HepG2 (cell line): Measurements from ENCODE around the gene MAML1. TPM values are rescaled to one million over a fixed set of nuclear protein-coding genes. Genes with fewer than 3 reads are reported as not detected.
A peak's percentile ranks its signal among the peaks of the same experiment; 100 is the strongest.

ENCODE experiments used
- AHR ChIP-seq: IDR thresholded peaks from 2 replicates; pipeline ENCODE4 v1.6.1; 2018; ENCODE audit warnings: missing genetic modification reagents, missing compliant biosample characterization
- BRCA1 ChIP-seq: sonication (generic); formaldehyde crosslinking; IDR thresholded peaks from 2 replicates; pipeline ENCODE4 v1.4.0; 2020; ENCODE audit warnings: missing genetic modification reagents
- FOSL2 ChIP-seq: sonication (generic); formaldehyde crosslinking; IDR thresholded peaks from 2 replicates; pipeline ENCODE4 v1.4.0; 2020; ENCODE audit warnings: missing genetic modification reagents
- HOMEZ ChIP-seq: IDR thresholded peaks from 2 replicates; pipeline ENCODE4 v1.6.1; 2016; ENCODE audit warnings: low read depth
- KLF12 ChIP-seq: sonication (generic); formaldehyde crosslinking; IDR thresholded peaks from 2 replicates; pipeline ENCODE4 v1.4.0; 2020; ENCODE audit warnings: missing genetic modification reagents, borderline replicate concordance
- MIER3 ChIP-seq: IDR thresholded peaks from 2 replicates; pipeline ENCODE4 v1.6.1; 2016; ENCODE audit warnings: missing compliant biosample characterization, borderline replicate concordance
- RAD51 ChIP-seq: fragments of 450-650 bp; IDR thresholded peaks from 2 replicates; pipeline ENCODE4 v1.6.1; 2016; ENCODE audit warnings: borderline replicate concordance
- RARG ChIP-seq: sonication (generic); formaldehyde crosslinking; IDR thresholded peaks from 2 replicates; pipeline ENCODE4 v1.4.0; 2020; ENCODE audit warnings: low read depth, mild to moderate bottlenecking, missing genetic modification reagents
- RBFOX2 ChIP-seq: fragments of 200-400 bp; formaldehyde crosslinking; IDR thresholded peaks from 2 replicates; pipeline ENCODE4 v1.6.1; 2017; ENCODE audit warnings: low read depth, mild to moderate bottlenecking, low read length
- TRIM24 ChIP-seq: sonication (generic); formaldehyde crosslinking; IDR thresholded peaks from 2 replicates; pipeline ENCODE4 v1.8.0; 2022; ENCODE audit warnings: mild to moderate bottlenecking, missing genetic modification reagents
- ZNF121 ChIP-seq: sonication (generic); formaldehyde crosslinking; IDR thresholded peaks from 2 replicates; pipeline ENCODE4 v1.5.0; 2020; ENCODE audit warnings: mild to moderate bottlenecking, missing genetic modification reagents
- ZNF672 ChIP-seq: sonication (generic); formaldehyde crosslinking; IDR thresholded peaks from 2 replicates; pipeline ENCODE4 v1.8.1; 2022; ENCODE audit warnings: missing genetic modification reagents
- ZNF883 ChIP-seq: sonication (generic); formaldehyde crosslinking; IDR thresholded peaks from 2 replicates; pipeline ENCODE4 v1.5.1; 2020; ENCODE audit warnings: mild to moderate bottlenecking, missing genetic modification reagents; ENCODE audit errors: not compliant biosample characterization
- polyA plus RNA-seq, 8 experiments: library from polyadenylated mRNA; depleted of rRNA in 3 of 8; stranded (reverse) in 7 of 8; unstranded in 1 of 8; fragments of >200 nt; fragmentation: Illumina TruSeq in 4 of 8; extraction: Trizol in 4 of 8; gene quantifications; 2 replicates each; pipeline versions ENCODE4 v1.2.1 to v1.2.3, GENCODE V29; 2011 to 2016; ENCODE audit warnings: low read depth in 4 of 8, missing spikeins in 1 of 8, mixed read lengths in 1 of 8; ENCODE audit not compliant: insufficient read depth in 1 of 8
- total RNA-seq, 5 experiments: library from RNA; depleted of rRNA; stranded (reverse); fragments of >200 nt; fragmentation: Illumina TruSeq; extraction: Trizol; gene quantifications; 2 replicates each; pipeline ENCODE4 v1.2.3, GENCODE V29; 2016; ENCODE audit warnings: low read depth in 1 of 5
- TF ChIP-seq, protein P1 (sequence below): sonication (generic); formaldehyde crosslinking; IDR thresholded peaks from 2 replicates; pipeline ENCODE4 v1.4.0; 2020; ENCODE audit warnings: mild to moderate bottlenecking, low read depth, missing genetic modification reagents
- TF ChIP-seq, protein P2 (sequence below): sonication (generic); formaldehyde crosslinking; IDR thresholded peaks from 2 replicates; pipeline ENCODE4 v1.5.0; 2020; ENCODE audit warnings: mild to moderate bottlenecking, missing genetic modification reagents, borderline replicate concordance
- TF ChIP-seq, protein P3 (sequence below), 2 experiments: fragments of 450-650 bp in 1 of 2; sonication (generic) in 1 of 2; formaldehyde crosslinking in 1 of 2; IDR thresholded peaks; 2 replicates each; pipeline versions ENCODE4 v1.6.1 to v1.8.0; 2016 to 2022; ENCODE audit warnings: antibody characterized with exemption in 1 of 2, mild to moderate bottlenecking in 1 of 2, missing genetic modification reagents in 1 of 2

Gene MAML1
- total and polyA plus RNA-seq, 2 of the 13 experiments (the other 11 are each of a cell fraction or from before 2014, with no cell fraction given) = 10.0 to 10.8 TPM

GRCh38 chr5:179819296-179820126 is 86.9 kb downstream of the MAML1 start (continued):
- TF ChIP-seq RAD51 (no peak), ZNF883 (CRISPR knock-in tag) (peak; percentile 37), RBFOX2 (peak; percentile 78), RARG (CRISPR knock-in tag) (no peak), ZNF672 (CRISPR knock-in tag) (no peak), BRCA1 (CRISPR knock-in tag) (no peak), AHR (no peak), TRIM24 (CRISPR knock-in tag) (no peak), MIER3 (CRISPR knock-in tag) (no peak), ZNF121 (CRISPR knock-in tag) (no peak), FOSL2 (CRISPR knock-in tag) (peak; percentile 79), HOMEZ (CRISPR knock-in tag) (no peak), KLF12 (0 out of 2 replicates have a peak, but pooled peaks have one; percentile 15)
- TF ChIP-seq, protein P1, sequence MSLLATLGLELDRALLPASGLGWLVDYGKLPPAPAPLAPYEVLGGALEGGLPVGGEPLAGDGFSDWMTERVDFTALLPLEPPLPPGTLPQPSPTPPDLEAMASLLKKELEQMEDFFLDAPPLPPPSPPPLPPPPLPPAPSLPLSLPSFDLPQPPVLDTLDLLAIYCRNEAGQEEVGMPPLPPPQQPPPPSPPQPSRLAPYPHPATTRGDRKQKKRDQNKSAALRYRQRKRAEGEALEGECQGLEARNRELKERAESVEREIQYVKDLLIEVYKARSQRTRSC (CRISPR knock-in tag) = no peak
- TF ChIP-seq, protein P2, sequence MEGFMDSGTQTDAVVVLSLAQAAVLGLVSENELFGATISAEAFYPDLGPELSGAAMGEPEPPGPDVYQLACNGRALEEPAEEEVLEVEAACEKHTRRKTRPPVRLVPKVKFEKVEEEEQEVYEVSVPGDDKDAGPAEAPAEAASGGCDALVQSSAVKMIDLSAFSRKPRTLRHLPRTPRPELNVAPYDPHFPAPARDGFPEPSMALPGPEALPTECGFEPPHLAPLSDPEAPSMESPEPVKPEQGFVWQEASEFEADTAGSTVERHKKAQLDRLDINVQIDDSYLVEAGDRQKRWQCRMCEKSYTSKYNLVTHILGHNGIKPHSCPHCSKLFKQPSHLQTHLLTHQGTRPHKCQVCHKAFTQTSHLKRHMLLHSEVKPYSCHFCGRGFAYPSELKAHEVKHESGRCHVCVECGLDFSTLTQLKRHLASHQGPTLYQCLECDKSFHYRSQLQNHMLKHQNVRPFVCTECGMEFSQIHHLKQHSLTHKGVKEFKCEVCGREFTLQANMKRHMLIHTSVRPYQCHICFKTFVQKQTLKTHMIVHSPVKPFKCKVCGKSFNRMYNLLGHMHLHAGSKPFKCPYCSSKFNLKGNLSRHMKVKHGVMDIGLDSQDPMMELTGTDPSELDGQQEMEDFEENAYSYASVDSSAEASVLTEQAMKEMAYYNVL (CRISPR knock-in tag) = no peak
- TF ChIP-seq, protein P3, sequence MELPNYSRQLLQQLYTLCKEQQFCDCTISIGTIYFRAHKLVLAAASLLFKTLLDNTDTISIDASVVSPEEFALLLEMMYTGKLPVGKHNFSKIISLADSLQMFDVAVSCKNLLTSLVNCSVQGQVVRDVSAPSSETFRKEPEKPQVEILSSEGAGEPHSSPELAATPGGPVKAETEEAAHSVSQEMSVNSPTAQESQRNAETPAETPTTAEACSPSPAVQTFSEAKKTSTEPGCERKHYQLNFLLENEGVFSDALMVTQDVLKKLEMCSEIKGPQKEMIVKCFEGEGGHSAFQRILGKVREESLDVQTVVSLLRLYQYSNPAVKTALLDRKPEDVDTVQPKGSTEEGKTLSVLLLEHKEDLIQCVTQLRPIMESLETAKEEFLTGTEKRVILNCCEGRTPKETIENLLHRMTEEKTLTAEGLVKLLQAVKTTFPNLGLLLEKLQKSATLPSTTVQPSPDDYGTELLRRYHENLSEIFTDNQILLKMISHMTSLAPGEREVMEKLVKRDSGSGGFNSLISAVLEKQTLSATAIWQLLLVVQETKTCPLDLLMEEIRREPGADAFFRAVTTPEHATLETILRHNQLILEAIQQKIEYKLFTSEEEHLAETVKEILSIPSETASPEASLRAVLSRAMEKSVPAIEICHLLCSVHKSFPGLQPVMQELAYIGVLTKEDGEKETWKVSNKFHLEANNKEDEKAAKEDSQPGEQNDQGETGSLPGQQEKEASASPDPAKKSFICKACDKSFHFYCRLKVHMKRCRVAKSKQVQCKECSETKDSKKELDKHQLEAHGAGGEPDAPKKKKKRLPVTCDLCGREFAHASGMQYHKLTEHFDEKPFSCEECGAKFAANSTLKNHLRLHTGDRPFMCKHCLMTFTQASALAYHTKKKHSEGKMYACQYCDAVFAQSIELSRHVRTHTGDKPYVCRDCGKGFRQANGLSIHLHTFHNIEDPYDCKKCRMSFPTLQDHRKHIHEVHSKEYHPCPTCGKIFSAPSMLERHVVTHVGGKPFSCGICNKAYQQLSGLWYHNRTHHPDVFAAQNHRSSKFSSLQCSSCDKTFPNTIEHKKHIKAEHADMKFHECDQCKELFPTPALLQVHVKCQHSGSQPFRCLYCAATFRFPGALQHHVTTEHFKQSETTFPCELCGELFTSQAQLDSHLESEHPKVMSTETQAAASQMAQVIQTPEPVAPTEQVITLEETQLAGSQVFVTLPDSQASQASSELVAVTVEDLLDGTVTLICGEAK (IDR thresholded peaks at IDR 0.05) = no peak
- TF ChIP-seq, protein P3 (CRISPR knock-in tag; IDR thresholded peaks at IDR 0.05) = peak; percentile 78
